DMS153 treated with DMSO at 0.1 percent for 48 hours (cell line): ENCODE data around the gene WDFY2.
"Not testable (repeated sequence)": the region's sequence is repeated elsewhere in the genome, so short reads cannot be mapped to it uniquely, and the experiment has no call there.

Source experiments
- DNase-seq: peaks from one replicate; lab custom pipeline; 2025; ENCODE audit not compliant: unreplicated experiment; lab: John Stamatoyannopoulos, UW

Gene WDFY2

DNA sequence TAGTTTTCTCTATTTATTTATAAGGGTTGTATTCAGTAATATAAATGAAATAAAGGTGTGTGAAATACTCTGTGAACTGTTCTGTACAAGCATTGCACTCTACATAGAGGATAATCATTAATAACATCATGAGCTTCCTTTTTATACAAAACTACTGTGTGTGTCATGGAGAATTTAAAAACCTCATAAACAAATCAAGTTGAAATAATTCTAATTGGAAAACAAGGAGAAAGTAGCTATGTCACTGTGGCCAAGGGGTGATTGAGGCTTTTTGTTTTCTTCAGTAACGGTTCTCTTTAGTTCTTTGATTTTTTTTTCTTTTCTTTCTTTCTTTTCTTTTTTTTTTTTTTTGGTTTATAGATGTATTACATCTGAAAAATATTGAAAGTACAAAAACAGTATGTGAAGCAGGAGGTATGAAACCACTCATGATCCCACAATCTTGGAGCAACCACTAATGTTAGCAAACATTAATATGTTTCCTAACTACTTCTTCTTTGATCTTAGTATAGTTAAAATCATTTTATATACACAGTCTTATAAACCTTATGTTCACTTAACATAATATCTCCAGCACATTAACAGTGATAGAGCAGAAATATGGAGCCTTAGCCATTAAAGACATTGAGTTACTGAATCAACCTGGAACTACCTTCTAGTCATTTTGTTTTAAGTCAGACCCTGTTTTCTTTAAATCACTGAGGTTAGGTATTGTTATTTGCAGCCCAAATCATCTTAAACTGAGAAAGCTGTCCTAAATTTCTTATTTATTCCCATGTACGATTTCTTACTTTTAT is 45.4 kb downstream of the WDFY2 start:
- no peak for DNase-seq

DNA sequence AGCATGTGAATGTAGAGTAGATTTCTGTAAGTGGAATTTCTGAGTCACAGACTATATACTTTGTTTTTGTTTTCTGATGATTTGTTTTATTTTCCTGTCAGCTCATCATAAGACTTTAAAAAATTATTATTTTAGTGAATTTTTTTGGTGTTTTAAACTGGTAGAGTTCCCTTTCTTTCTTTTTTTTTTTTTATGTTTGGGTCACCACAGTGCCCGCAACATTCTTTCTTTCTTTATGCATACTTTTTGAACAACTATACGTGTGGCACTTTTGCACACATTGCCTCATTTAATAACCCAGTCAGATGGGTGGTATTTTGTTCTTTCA is 46.0 kb downstream of the WDFY2 start:
- no peak for DNase-seq

DNA sequence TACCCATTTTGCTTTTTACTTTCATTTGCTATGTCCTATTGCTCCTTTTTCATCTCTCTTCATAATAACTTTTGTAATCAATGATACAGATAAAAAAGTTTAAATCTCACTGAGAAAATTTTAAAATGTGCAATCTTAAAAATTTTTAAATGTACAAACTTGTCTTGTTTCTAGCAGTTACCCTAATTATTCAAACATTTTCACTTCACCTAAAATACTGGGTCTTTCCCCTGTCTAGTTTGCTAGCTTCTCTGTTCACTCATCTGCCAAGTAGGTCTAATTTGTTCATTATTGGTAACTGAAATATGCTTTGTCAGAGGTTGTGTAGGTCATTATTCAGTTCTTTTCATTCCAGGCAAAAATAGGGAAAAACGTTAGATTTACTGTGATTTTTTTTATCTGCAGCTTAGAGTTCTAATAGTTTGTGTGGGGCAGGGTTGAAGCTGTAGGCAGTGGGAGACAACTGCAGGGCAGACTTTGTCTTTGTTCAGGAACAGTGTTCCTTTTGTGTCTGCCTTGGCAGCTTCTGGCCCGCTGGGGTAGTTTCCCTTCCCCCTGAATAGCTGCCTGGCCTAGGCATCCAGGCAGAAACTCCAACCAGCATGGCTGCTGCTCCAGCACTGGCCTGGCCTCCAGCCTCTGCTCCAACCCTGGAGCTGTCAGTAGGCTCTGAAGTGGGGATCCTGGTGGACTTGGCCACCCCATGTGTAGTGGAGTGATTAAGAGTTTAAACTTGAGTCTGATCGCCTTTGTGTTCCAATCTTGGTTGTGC is 48.5 kb downstream of the WDFY2 start:
- no peak for DNase-seq

DNA sequence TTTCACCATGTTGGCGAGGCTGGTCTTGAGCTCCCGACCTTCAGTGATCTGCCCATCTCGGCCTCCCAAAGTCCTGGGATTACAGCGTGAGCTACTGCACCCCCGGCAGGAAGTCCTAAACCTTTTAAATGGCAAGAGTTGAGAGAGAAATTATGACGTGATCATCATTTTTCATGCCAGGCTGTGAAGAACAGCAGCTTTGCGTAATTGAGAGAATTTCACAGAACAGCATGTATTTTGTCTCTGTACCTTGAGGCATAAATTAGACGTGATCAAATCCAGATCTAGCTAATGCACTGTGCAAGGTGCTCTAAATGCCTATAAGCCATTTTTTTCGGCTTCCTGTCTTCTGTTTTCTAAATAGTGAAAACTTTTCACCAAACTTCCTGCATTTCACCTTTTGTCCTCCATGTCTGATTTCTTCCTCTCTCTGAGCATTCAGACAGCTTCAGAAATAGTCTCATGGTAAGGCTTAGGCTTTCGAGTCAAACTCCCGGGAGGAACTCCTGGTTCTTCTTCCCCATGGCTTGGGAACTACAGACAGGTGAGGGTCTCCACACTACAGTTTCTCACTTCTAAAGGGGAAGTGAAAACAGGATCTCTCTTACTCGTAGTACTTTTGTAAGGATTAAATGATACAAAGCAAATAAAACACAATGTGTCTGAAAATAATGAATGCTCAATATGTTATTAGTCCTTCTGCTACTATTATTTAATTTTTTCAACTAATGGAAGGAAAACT is 51.0 kb downstream of the WDFY2 start:
- DNase-seq, result no peak

DNA sequence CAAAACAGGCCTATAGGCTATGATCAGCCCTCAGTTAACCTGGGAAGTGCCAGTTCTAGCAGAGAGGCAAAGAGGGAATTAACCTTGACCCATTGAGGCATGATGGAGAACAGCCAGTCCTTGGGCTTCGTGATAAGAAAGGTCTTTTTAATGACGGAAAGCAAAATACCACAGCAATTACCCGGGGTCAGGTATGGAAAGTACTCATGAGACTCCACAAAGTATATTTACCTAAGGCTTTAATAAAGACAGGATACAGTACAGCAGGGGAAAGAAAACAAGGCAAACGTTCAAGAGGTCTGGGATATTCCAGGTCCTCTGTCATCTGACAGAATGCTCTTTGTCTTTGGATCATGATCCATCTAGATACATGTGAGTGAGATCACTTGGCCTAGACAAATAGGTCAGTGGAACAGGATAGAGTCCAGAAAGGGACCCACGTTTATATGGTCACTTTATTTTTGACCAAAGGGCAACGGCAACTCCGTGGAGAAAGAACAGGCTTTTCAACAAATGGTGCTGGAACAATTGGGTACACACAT is 52.2 kb downstream of the WDFY2 start:
- peak; percentile 61 for DNase-seq

DNA sequence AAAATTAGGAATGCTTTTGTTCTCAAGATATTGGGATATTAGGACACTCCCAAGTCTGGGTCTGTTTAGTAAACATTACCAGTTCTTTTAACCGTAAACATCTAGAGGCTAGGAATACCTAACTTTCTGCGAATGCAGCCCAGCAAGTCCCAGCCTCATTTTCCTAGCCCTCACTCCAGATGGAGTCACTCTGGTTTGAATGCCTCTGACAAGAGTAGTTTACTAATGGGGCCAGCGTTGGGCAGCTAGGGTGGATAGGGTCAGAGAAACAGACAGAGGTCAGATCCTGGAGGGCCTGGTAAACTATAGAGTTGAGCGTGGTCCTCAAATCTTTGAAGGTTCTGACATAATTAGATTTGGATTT is 53.6 kb downstream of the WDFY2 start:
- no peak for DNase-seq

DNA sequence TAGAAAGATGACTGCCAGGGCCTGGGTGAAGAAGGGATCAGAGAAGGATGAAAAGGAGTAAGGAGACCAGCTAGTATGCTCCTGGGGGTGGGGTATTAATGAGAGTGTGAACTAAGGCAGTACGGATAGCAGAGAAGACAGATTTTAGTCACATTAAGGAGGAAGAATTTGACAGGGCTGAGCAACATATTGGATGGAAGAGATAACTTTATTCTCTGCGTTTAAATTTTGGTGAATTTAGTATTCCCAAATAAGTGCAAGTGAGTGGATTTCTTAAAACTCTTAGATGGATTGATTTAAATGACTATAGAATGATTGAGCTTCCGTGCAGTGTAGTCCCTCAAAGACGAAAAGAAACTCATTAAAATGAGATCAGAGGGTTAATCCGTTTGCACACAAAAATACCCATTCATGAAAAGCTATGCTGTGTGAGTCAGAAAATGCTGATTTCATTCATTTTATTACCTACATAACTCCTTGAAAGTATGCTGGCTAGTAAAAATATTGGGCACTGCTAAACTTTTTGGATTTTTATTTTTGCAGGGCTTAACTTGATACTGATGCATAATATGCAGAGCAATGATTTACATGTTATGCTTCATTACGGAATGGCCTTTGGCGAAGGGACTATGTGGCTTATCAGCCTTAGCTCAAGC is 54.1 kb downstream of the WDFY2 start:
- DNase-seq, result no peak

DNA sequence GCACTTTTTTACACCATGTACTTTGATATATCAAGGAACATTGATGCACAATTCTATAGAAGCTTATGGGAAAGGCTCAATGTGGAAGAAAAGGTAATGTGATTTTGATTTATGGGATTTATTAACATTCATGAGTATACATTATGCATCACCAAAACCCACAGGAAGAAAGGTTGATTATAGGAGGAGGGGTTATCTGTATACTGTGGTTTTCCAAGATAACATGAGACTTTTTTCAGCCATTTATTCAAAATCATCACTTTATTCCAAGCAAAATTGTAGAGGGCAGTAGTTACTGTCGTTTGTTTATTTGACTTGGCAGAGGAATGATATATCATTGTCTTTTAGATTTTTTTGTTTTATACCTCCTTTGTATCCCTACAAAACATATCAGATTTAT is 54.9 kb downstream of the WDFY2 start:
- no peak for DNase-seq

DNA sequence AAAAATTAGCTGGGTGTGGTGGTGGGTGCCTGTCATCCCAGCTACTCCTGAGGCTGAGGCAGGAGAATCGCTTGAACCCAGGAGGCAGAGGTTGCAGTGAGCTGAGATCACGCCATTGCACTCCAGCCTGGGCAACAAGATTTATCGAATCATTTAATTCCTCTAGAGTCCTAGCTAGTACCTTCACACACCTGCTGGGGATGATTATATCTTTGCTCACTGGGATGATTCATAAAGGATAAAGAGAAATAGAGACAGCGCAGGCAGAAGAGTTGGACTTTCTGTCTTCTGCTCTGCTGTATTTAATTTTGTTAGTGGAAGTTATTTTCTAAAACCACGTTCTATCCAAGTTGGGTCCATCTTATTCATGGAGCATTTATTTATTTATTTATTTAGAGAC is 56.4 kb downstream of the WDFY2 start:
- DNase-seq, result not testable (repeated sequence)

DNA sequence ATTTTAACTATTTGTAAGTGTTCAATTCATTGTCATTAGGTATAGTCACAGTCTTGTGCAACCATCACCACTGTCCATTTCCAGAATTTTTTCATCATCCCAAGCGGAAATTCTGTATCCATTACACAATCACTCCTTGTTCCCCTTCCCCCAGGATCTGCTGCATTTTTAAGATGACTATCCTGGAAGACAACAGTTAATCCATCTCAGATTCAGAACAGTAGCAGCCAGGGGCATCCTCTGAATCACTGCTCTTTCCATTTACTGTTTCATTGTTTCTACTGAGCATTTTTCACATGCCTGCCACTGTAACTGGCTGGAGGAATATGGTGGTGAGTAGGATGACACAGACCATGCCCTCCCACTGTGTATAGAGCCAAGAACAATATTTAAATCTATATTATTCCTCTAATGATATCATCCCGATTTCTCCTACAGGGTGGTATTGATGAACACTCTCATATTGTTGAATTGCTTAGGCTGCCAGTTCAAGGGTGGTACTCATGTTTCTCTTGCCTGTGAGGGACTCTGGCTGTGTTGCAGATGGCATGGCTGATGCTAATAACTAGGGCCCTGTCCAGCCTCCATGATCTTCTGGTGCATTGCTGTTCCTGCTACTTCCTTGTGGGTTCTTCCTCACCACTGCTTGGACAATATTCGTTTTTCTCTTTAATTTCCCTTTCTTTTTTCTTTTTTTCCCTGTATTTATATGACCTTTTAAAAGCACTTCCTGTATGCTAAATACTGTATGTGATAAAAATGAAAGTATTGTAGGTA is 59.0 kb downstream of the WDFY2 start:
- no peak for DNase-seq

DNA sequence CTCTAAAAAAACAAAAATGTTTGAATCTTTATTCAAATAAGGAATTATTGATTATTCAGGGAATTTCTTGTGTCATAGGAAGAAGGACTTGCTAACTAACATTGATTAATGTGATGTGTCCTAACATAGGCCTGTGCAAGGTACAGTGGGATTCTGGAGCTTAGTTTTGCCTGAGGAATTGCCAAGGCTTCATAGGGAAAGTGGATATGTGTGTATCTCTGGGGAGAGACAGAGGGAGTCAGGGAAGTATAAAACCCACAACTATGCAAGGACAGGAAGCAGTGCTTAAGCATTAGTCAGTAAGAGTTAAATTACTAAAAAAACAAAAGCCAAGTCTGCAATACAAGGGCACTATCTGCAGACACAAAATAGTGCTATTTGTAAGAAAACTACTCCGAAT is 59.6 kb downstream of the WDFY2 start:
- no peak for DNase-seq

DNA sequence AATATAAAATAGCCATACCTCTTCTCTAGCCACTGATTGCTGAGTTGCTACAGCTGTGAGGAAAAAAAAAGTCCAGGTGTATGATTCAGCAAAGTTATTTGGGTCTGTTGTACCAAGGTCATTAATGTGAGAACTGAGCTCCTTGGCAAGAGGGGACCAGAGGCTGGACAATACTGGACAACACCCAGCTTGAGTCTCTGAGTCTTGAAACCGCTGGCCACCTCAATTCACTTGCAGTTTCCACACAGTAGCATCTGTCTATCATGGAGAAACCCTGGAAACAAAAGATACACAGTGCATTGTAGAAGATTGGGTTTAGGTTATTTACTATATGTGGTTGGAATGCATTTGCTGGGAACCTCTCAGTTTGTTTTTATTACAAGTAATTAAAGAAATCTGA is 60.4 kb downstream of the WDFY2 start:
- no peak for DNase-seq

DNA sequence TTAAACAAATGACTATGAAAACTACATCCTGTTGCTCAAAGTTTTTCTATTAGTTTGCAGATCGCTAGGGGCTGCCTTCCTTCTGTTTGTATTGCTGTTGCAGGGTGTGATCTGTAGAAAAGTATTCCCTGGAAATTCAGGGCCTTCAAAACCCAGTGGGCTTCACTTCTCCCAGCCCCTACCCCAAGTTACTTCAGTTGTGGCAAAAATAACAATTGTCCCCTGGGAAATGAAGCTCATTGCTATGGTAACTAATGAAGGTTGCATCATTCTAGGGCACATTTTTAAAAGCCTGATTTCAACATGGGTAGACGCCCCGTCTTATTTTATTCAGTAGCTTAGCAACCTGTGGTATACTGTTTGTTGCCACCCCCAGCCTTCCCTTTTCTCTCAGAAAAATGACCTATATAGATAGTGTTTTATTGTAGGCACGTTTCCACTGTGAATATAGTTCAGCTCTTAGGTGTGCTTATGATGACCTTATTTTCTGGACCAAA is 60.9 kb downstream of the WDFY2 start:
- no peak for DNase-seq

DNA sequence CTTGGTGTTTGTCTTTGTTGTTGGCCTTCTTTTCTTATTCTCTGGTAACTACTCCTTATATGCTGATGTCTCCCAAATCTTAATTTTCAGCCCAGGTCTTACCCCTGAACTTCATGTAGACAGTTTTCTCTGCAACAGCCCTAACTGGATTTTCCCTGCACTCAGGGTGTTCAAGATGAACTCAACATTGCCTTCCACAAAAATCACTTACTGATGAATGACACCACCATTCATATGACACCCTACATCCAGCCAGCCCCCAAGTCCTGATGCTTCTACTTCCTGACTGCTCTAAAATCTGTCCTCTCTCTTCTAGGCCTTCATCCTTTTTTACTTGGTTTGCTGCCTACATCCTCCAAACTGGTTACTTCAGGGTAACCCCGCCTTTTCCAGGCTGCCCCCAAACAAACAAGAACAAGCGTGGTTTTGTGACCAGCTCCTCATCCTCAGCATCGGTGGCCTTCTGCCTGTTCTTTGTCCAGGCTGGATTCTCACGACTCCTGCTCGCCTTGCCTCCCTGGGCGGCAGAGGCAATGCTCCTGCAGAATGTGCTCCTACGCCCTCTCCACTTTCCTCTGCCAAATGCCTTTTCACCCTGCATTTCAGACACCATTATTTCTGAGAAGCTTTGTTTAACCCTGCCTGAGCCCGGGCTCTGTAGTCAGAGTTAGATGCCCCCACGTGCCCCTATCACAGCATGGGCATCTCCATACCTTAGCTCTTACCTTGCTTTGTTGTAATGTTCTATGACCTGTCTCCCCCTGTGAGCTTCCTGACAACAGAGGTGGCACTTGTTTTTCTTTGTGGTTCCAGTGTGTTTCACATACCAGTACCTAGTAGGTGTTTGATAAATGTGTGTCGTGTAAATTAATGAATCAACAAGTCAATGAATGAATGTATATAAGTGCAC is 61.8 kb downstream of the WDFY2 start:
- no peak for DNase-seq

DNA sequence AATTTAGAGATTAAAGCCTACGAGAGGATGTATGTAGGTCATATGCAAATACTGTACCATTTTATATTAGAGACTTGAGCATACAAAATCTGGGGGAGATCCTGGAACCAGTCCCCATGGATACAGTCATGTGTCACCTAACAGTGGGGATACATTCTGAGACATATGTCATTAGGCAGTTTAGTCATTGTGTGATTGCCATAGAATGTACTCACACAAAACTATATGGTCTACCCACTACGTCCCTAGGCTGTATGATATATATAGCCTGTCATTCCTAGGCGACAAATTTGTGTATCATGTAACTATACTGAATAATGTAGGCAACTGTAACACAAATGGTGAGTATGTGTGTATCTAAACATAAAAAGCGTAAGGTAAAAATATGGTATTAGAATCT is 62.8 kb downstream of the WDFY2 start:
- DNase-seq, result no peak

DNA sequence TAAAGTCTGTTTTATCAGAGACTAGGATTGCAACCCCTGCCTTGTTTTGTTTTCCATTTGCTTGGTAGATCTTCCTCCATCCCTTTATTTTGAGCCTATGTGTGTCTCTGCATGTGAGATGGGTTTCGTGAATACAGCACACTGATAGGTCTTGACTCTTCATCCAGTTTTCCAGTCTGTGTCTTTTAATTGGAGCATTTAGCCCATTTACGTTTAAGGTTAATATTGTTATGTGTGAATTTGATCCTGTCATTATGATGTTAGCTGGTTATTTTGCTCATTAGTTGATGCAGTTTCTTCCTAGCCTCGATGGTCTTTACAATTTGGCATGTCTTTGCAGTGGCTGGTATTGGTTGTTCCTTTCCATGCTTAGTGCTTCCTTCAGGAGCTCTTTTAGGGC is 67.9 kb downstream of the WDFY2 start:
- not testable (repeated sequence) for DNase-seq

DNA sequence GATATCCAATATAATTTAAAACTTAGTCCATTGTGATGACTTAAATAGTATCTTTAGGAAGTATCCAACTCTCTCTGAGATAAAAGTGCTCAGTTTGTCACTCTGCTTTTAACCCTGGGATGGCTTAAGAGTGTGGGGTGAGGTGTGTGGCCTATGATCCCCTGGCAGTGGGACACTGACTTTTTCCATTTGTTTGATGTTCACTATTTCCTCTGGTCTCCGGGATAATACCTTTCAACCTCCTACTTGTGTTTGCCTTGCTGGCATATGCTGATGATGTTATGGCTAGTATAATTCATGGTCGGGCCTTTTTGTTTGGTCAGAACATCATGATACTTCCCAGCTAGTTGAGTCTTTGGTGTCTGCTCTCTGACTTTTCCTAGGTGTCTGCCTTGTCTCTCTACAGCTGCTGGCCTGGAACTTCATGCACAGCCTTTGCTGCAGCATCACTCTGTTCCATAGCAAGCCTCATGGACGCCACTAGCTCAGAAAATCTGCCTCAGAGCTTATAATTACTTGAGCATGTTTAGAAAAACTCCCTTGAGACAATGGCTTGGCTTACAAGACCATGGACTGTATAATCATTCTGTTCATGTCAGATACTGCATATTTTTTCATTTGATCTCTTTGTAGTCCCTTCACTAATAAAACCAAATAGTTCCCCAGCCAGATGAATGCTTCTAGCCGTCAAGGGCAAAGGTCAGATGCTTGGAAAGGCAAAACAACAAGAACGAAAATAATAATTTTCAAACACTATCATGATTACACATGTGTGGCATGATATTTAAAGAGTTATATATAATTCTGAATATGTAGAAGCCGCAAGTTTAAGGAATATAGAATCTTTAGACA is 75.2 kb downstream of the WDFY2 start:
- DNase-seq, result no peak

DNA sequence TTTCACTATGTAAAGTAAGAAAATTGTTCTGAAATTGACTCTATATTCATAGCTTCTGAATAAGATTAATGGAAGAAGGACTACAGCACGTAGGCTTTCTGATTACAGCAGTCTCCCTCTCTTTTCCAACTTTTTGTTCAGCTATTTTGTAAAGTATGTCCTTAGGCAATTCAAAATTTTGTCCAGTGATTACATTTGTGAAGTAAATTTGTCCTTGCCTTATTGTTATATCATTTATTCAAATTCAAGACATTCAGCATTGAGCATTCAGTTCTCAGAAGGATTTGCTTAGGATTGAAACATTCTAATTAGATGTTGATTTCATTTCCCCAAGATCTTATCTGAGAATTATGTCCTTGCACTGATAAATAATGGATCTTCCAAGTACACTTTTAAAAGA is 76.6 kb downstream of the WDFY2 start:
- no peak for DNase-seq
